ENCODE results near the gene GTPBP2. TPM values are rescaled to one million over a fixed set of nuclear protein-coding genes. Genes with fewer than 3 reads are reported as not detected.

GTPBP2 gene
- total RNA-seq, 2 donors from 2014 or later = 50.0 to 51.7 TPM

DNA sequence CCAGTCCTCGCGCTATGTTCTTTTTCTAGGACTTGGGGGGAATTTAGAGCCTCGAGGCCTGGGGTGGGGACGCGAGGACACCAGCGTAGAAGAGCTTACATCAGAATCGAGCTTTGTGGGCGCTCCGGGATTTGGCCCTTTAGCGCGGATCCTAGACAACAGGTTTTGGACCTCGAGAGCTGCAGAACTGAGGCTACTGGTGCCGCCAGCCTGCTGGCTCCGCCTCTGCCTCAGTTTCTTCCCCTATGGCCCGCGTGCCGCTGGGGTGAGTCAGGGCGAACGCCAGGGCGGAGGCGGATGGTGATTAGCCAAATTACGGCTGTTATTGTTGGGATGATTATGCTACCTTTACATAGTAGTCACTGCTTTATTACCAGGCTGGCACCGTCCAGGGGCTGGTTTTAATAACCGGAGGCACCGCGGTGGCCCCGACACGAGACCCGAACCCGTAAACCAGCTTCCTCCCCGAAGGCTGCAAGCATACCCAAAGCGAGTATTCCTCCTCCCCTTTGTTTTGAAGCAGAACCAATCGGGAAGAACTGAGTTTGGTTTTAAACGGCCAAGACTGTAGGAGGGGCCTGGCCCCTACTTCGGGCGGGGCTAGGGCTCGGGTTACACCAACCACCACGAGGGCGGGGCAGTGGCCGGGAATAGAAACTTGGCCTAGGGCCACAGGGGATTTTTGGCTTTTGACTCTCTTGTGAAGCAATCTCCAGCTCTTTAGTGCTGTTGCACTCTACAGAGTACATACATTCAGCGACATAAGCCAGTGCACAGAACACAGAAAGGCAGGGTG lies 639 bp upstream of the GTPBP2 start:
- peak overlapping the region; percentile 47 for H3K4me3 ChIP-seq
- peak overlapping the region; percentile 81 to 99 for H3K9ac ChIP-seq (ENCODE audit: low read depth in 2 of 2, low read length in 2 of 2)
- intact Hi-C loops (cut with DNase I) = no loop called here
- no peaks in the 10 kb centered on the region for H3K27me3 ChIP-seq
- H3K9me3 ChIP-seq = no peaks in the 10 kb centered on the region
- H3K4me1 ChIP-seq = no peaks in the 10 kb centered on the region
- DNase-seq = peak; percentile 98
- TF ChIP-seq, protein P1, sequence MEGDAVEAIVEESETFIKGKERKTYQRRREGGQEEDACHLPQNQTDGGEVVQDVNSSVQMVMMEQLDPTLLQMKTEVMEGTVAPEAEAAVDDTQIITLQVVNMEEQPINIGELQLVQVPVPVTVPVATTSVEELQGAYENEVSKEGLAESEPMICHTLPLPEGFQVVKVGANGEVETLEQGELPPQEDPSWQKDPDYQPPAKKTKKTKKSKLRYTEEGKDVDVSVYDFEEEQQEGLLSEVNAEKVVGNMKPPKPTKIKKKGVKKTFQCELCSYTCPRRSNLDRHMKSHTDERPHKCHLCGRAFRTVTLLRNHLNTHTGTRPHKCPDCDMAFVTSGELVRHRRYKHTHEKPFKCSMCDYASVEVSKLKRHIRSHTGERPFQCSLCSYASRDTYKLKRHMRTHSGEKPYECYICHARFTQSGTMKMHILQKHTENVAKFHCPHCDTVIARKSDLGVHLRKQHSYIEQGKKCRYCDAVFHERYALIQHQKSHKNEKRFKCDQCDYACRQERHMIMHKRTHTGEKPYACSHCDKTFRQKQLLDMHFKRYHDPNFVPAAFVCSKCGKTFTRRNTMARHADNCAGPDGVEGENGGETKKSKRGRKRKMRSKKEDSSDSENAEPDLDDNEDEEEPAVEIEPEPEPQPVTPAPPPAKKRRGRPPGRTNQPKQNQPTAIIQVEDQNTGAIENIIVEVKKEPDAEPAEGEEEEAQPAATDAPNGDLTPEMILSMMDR (IDR thresholded peaks at IDR 0.05) = no peak
- no peaks in the 10 kb centered on the region for H3K36me3 ChIP-seq
- H3K27ac ChIP-seq = peak overlapping the region; percentile 94

DNA sequence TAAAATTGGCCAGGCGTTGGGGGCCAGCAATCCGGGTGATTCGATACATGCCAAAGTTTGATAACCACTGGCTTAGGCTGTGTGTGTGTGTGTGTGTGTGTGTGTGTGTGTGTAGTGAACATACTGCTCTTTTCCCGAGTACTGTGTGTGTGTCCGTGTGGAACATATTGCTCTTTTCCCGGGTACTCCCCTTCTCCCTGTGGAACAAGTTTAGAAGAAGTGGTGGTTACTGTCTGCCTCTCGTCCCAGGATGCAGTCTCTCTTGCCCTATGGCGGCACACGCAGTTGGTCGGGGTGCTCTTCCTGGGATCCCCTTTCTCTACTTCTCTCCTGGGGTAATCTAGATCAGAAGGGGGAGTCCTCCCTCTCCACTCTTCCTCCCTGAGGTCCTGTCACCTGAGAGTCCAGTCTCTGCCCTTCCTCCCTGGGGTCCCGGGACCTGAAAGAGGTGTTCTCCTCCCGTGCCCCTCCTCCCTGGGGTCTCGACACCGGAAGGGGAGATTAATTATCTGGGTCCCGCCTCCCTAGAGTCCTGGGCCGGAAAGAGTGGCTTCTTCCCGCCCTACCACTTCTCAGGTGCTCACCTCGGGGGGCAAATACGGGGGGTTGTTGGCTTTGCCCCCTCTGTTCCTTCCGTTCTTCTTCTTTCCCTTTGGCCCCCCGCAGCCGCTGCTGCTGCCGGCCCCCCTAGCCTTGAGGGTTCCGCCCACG lies 516 bp downstream of the GTPBP2 start:
- Histone ChIP-seq H3K9ac (ENCODE audit: low read depth in 2 of 2, low read length in 2 of 2) (peak overlapping the region; percentile 98 to 99), H3K27me3 (no peaks in the 10 kb centered on the region), H3K36me3 (no peaks in the 10 kb centered on the region), H3K4me3 (peak overlapping the region; percentile 47), H3K9me3 (no peaks in the 10 kb centered on the region), H3K27ac (peak overlapping the region; percentile 94), H3K4me1 (no peaks in the 10 kb centered on the region)
- TF ChIP-seq, protein P1 (IDR thresholded peaks at IDR 0.05) = no peak
- intact Hi-C loops (cut with DNase I) = no loop called here
- peak; percentile 63 for DNase-seq

DNA sequence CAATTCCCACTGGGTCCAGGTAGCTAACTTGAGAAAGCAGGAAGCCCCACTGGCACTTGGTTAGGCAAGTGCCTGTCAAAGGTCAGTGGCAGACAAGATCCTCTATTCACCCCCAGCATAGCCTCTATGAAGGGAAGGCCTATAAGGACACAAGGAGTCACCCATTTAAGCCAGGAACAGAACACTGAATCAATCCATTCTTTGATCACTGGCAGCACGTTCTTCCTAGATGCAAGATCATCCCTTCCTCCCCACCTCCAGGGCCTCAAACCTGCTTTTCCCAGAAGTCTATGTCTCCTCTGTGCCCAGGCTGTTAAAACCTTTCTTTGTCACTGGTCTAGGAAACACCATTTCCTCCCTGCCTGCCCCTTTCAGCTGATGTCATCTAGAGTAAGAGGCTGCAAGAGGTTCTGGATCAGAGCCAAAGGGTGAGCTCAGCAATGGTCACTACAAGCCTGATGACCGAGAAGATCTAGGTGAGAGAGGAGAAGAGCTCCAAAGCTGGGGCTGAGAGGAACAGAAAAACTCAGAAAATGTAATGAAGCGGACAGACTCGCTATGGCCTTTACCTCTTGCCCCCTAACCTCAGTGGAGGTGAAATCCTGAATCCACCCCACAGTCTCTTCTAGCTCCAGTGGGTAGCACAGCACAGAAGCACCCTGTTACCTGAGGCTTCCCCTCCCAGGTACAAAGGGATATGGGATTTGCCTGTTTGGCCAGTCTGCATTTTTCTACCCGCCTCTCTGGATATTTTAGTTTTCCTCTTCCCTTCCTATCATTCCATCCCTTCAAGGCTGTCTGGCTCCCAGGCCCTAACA lies 1.8 kb downstream of the GTPBP2 start:
- peak overlapping the region in 1 of 2 donors; percentile 16 for H3K9ac ChIP-seq (ENCODE audit: low read depth in 2 of 2, low read length in 2 of 2)
- intact Hi-C loops (cut with DNase I) = no loop called here
- DNase-seq = peak; percentile 81
- H3K9me3 ChIP-seq = no peaks in the 10 kb centered on the region
- no peaks in the 10 kb centered on the region for H3K27me3 ChIP-seq
- no peak overlapping the region for H3K4me3 ChIP-seq
- H3K36me3 ChIP-seq = peaks cover 4% of the 10 kb centered on the region
- H3K4me1 ChIP-seq = no peaks in the 10 kb centered on the region
- H3K27ac ChIP-seq = peak overlapping the region; percentile 14
- TF ChIP-seq, protein P1 (IDR thresholded peaks at IDR 0.05) = no peak

DNA sequence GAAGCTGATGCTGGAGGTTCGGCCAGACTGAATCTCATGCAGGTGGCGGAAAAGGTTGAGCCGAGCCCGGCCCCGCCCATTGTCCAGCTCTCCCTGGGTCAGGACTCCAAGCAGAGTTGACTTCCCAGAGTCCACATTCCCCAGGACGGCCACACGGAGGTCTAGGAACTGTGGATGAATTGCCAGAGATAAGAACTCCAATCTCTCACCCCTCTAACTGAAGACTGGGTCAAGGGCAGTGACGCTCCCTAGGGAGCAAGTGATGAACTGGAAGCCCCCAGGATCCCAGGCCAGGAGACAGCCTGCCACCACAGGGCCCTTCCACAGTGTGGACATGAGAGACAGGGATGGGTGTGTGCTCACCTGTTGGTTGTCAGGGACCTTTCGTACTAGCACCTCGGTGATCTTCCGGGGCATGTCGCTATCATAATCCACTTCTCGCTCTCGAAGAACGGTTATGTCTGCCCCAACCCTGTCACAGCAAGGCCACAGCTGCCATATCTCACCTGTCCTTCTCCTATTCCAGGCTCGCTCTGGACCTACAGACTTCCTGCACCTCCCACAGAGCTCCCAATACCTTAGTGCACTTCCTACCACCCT lies 3.6 kb downstream of the GTPBP2 start:
- Histone ChIP-seq H3K4me1 (no peaks in the 10 kb centered on the region), H3K36me3 (peaks cover 4% of the 10 kb centered on the region), H3K27ac (no peak overlapping the region), H3K27me3 (no peaks in the 10 kb centered on the region), H3K4me3 (no peak overlapping the region), H3K9me3 (no peaks in the 10 kb centered on the region), H3K9ac (ENCODE audit: low read depth in 2 of 2, low read length in 2 of 2) (no peak overlapping the region)
- no peak for DNase-seq
- TF ChIP-seq, protein P1 (IDR thresholded peaks at IDR 0.05) = no peak
- intact Hi-C loops (cut with DNase I) = no loop called here

DNA sequence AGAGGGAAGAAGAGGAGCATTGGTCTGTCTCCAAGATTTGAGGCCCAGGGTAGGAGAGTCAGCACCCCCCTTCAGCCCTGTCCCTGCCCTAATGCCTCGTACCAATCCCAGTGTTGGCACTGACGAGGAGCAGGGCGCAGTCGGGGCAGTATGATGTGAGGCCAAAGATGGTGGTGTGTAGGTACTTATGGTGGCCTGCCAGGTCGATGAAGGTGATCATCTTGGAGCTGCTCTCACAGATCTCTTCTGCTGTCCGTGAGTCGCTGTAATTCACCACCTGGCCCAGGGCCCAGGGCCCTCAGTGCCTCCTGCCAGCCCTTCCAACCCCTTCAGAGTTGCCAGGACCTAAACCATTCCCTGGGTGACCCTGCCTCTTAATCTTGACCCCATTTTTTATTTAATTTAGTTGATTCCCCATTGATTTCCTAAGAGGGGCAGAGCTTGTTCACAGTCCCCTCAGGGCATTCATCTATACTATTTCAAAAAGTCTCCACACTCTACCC lies 4.2 kb downstream of the GTPBP2 start:
- no peaks in the 10 kb centered on the region for H3K9me3 ChIP-seq
- no peak overlapping the region for H3K9ac ChIP-seq (ENCODE audit: low read depth in 2 of 2, low read length in 2 of 2)
- H3K4me1 ChIP-seq = no peaks in the 10 kb centered on the region
- intact Hi-C loops (cut with DNase I) = no loop called here
- TF ChIP-seq, protein P1 (IDR thresholded peaks at IDR 0.05) = no peak
- no peak for DNase-seq
- no peaks in the 10 kb centered on the region for H3K27me3 ChIP-seq
- H3K27ac ChIP-seq = no peak overlapping the region
- H3K4me3 ChIP-seq = no peak overlapping the region
- peaks cover 4% of the 10 kb centered on the region for H3K36me3 ChIP-seq

All from colonic mucosa (tissue), 4 donors.